Esophagus squamous epithelium (tissue), 4 donors: Measurements from ENCODE around the gene PTGS2.

Experiments
- CTCF ChIP-seq, 6 experiments: fragments of 450-650 bp in 4 of 6; fragments of 200-600 bp in 2 of 6; sonication (generic) in 2 of 6; IDR thresholded peaks; one replicate each; pipeline ENCODE4 v1.5.1; 2016 to 2019; ENCODE audit warnings: antibody characterized with exemption in 6 of 6, mild to moderate bottlenecking in 4 of 6, moderate library complexity in 4 of 6
- POLR2A ChIP-seq, 4 donors: fragments of 450-650 bp; IDR thresholded peaks; one replicate each; pipeline ENCODE4 v1.6.1; 2017; ENCODE audit warnings: antibody characterized with exemption in 4 of 4, mild to moderate bottlenecking in 4 of 4, moderate library complexity in 3 of 4

- TF ChIP-seq CTCF (IDR thresholded peaks at IDR 0.05): no peak
- no peak for TF ChIP-seq POLR2A (IDR thresholded peaks at IDR 0.05)
Observed at GRCh38 chr1:186658999-186659398, 21.2 kb downstream of the PTGS2 start.
